ENCODE data around the gene ESRRA.

Gene ESRRA

GRCh38 chr11:64352099-64352994, 47.0 kb downstream of the ESRRA start:
- DNase-seq, result no peak

- DNase-seq, result no peak
Observed at GRCh38 chr11:64352995-64353714, 47.8 kb downstream of the ESRRA start.

GRCh38 chr11:64353715-64354506, 48.6 kb downstream of the ESRRA start:
- no peak for DNase-seq

- DNase-seq, result no peak
Observed at GRCh38 chr11:64355078-64355940, 50.0 kb downstream of the ESRRA start.

- DNase-seq, result peak in 1 of 5 experiments; percentile 38
Observed at GRCh38 chr11:64356498-64357411, 51.4 kb downstream of the ESRRA start.

GRCh38 chr11:64357446-64357845, 52.1 kb downstream of the ESRRA start:
- no peak for DNase-seq

- no peak for DNase-seq
Observed at GRCh38 chr11:64357904-64358535, 52.7 kb downstream of the ESRRA start.

- no peak for DNase-seq
Observed at GRCh38 chr11:64358536-64358906, 53.2 kb downstream of the ESRRA start.

GRCh38 chr11:64358907-64359711, 53.8 kb downstream of the ESRRA start, which contains the start of gene RPS6KA4:
Gene RPS6KA4 (plus strand): TSS chr11:64359162. CDS start chr11:64359236, 74 bp downstream.
- DNase-seq, result peak in 4 of 5 experiments; percentile 31 to 66 (median 41)

GRCh38 chr11:64359712-64360445, 54.6 kb downstream of the ESRRA start:
- DNase-seq, result peak in 1 of 5 experiments; percentile 77

- no peak for DNase-seq
Observed at GRCh38 chr11:64360448-64360921, 55.2 kb downstream of the ESRRA start.

GRCh38 chr11:64361659-64362058, 56.3 kb downstream of the ESRRA start:
- no peak for DNase-seq

GRCh38 chr11:64362339-64362738, 57.0 kb downstream of the ESRRA start:
- DNase-seq, result no peak

GRCh38 chr11:64364435-64364834, 59.1 kb downstream of the ESRRA start:
- no peak for DNase-seq

GRCh38 chr11:64364911-64365310, 59.6 kb downstream of the ESRRA start:
- DNase-seq, result no peak
